Smooth muscle cell (in vitro differentiated cells): Measurements from ENCODE around the gene PROC. TPM values are rescaled to one million over a fixed set of nuclear protein-coding genes. Genes with fewer than 3 reads are reported as not detected.

Source experiments
- DNase-seq: peaks from one replicate; lab custom pipeline; 2025; ENCODE audit not compliant: unreplicated experiment; lab: John Stamatoyannopoulos, UW
- H2AFZ ChIP-seq: fragments of 200-600 bp; sonication (generic); 2 replicates; pipeline ENCODE4 v1.6.0; 2016; ENCODE audit warnings: antibody characterized with exemption, low read depth, mild to moderate bottlenecking
- H3F3A ChIP-seq: fragments of 200-600 bp; sonication (generic); 2 replicates; pipeline ENCODE4 v1.6.0; 2017; ENCODE audit warnings: antibody characterized with exemption, low read depth
- H3K27ac ChIP-seq: fragments of 200-600 bp; sonication (generic); 2 replicates; pipeline ENCODE4 v1.5.1; 2016; ENCODE audit warnings: low read depth, mild to moderate bottlenecking
- H3K27me3 ChIP-seq: fragments of 200-600 bp; sonication (generic); 2 replicates; pipeline ENCODE4 v1.6.1; 2016; ENCODE audit warnings: low read depth, mild to moderate bottlenecking
- H3K36me3 ChIP-seq: fragments of 200-600 bp; sonication (generic); 2 replicates; pipeline ENCODE4 v1.5.1; 2016; ENCODE audit warnings: low read depth
- H3K4me1 ChIP-seq: fragments of 200-600 bp; sonication (generic); 2 replicates; pipeline ENCODE4 v1.5.1; 2016; ENCODE audit warnings: low read depth
- H3K4me2 ChIP-seq: fragments of 200-600 bp; sonication (generic); 2 replicates; pipeline ENCODE4 v1.6.0; 2016; ENCODE audit warnings: mild to moderate bottlenecking
- H3K4me3 ChIP-seq: fragments of 200-600 bp; sonication (generic); 2 replicates; pipeline ENCODE4 v1.5.1; 2016; ENCODE audit warnings: mild to moderate bottlenecking
- H3K79me2 ChIP-seq: fragments of 200-600 bp; sonication (generic); 2 replicates; pipeline ENCODE4 v1.6.0; 2016; ENCODE audit warnings: low read depth, mild to moderate bottlenecking
- H3K9ac ChIP-seq: fragments of 200-600 bp; sonication (generic); 2 replicates; pipeline ENCODE4 v1.6.0; 2016; ENCODE audit warnings: low read depth
- H3K9me3 ChIP-seq: fragments of 200-600 bp; sonication (generic); replicated peaks from 2 replicates; pipeline ENCODE4 v1.5.1; 2016; ENCODE audit warnings: low read depth
- H4K20me1 ChIP-seq: fragments of 200-600 bp; sonication (generic); 2 replicates; pipeline ENCODE4 v1.6.0; 2016; ENCODE audit warnings: low read depth
- CTCF ChIP-seq: fragments of 200-600 bp; sonication (generic); IDR thresholded peaks from 2 replicates; pipeline ENCODE4 v1.5.1; 2017; ENCODE audit warnings: borderline replicate concordance, mild to moderate bottlenecking, antibody characterized with exemption; ENCODE audit not compliant: insufficient read depth, poor library complexity, severe bottlenecking
- WGBS: methylation state at CpG from one replicate; pipeline ENCODE4 v1.1.7; 2016; ENCODE audit warnings: low lambda C conversion rate; 5-methylcytosine and 5-hydroxymethylcytosine counted together
- polyA plus RNA-seq: library from polyadenylated mRNA; unstranded; fragments of >200 nt; fragmentation: Nextera tagmentation; extraction: Ambion mirVana; gene quantifications from 2 replicates; pipeline ENCODE4 v1.2.1, GENCODE V29; 2016
- total RNA-seq: library from RNA; depleted of rRNA; stranded (reverse); fragments of >200 nt; gene quantifications from 2 replicates; pipeline ENCODE4 v1.2.3, GENCODE V29; 2014

The PROC gene
- total and polyA plus RNA-seq, 2 experiments from 2014 or later = 0.85 to 1.1 TPM

- H3F3A ChIP-seq = no peaks in the 10 kb centered on the region
- no peak overlapping the region for H3K9ac ChIP-seq
- H3K4me1 ChIP-seq = no peaks in the 10 kb centered on the region
- 88% methylated on average over 5 of the region's 5 CpGs for WGBS
- no peaks in the 10 kb centered on the region for H3K36me3 ChIP-seq
- H3K9me3 ChIP-seq = no peaks in the 10 kb centered on the region
- no peak for DNase-seq
- H3K4me3 ChIP-seq = no peak overlapping the region
- TF ChIP-seq CTCF = no peak
- H3K27ac ChIP-seq = no peak overlapping the region
- peaks cover 64% of the 10 kb centered on the region for H4K20me1 ChIP-seq
- H3K4me2 ChIP-seq = no peak overlapping the region
- H3K79me2 ChIP-seq = peaks cover 100% of the 10 kb centered on the region
- H3K27me3 ChIP-seq = no peaks in the 10 kb centered on the region
- no peak overlapping the region for H2AFZ ChIP-seq
These were observed 44.7 kb upstream of the PROC start for GRCh38 chr2:127373362-127374083.

- Histone ChIP-seq H3K27me3 (no peaks in the 10 kb centered on the region), H3K36me3 (no peaks in the 10 kb centered on the region), H3K4me3 (no peak overlapping the region), H3K9ac (no peak overlapping the region), H3K27ac (no peak overlapping the region), H3K79me2 (peaks cover 100% of the 10 kb centered on the region), H3F3A (no peaks in the 10 kb centered on the region), H2AFZ (no peak overlapping the region), H4K20me1 (peaks cover 71% of the 10 kb centered on the region), H3K9me3 (no peaks in the 10 kb centered on the region), H3K4me2 (no peak overlapping the region), H3K4me1 (no peaks in the 10 kb centered on the region)
- no peak for DNase-seq
- WGBS = 94% methylated on average over 8 of the region's 8 CpGs
- no peak for TF ChIP-seq CTCF
These were observed 42.0 kb upstream of the PROC start for GRCh38 chr2:127376257-127376656.

GRCh38 chr2:127377262-127377661, 41.0 kb upstream of the PROC start:
- no peaks in the 10 kb centered on the region for H3K4me1 ChIP-seq
- no peak overlapping the region for H3K4me3 ChIP-seq
- no peaks in the 10 kb centered on the region for H3K27me3 ChIP-seq
- no peak for DNase-seq
- H3K27ac ChIP-seq = no peak overlapping the region
- H3K4me2 ChIP-seq = no peak overlapping the region
- H3K79me2 ChIP-seq = peaks cover 100% of the 10 kb centered on the region
- H2AFZ ChIP-seq = no peak overlapping the region
- H3K9me3 ChIP-seq = no peaks in the 10 kb centered on the region
- TF ChIP-seq CTCF = no peak
- H3K36me3 ChIP-seq = no peaks in the 10 kb centered on the region
- H3K9ac ChIP-seq = no peak overlapping the region
- H3F3A ChIP-seq = no peaks in the 10 kb centered on the region
- 94% methylated on average over 1 of the region's 1 CpG for WGBS
- H4K20me1 ChIP-seq = peaks cover 81% of the 10 kb centered on the region

GRCh38 chr2:127378720-127379119, 39.5 kb upstream of the PROC start:
- no peaks in the 10 kb centered on the region for H3F3A ChIP-seq

More at GRCh38 chr2:127378720-127379119, 39.5 kb upstream of the PROC start:
- Histone ChIP-seq H2AFZ (no peak overlapping the region), H3K4me2 (no peak overlapping the region), H3K9ac (no peak overlapping the region), H3K36me3 (no peaks in the 10 kb centered on the region), H3K79me2 (peaks cover 100% of the 10 kb centered on the region), H3K27ac (no peak overlapping the region), H3K9me3 (no peaks in the 10 kb centered on the region), H4K20me1 (peaks cover 90% of the 10 kb centered on the region), H3K4me1 (no peaks in the 10 kb centered on the region), H3K4me3 (no peak overlapping the region), H3K27me3 (no peaks in the 10 kb centered on the region)
- TF ChIP-seq CTCF = no peak
- WGBS = 69% methylated on average over 6 of the region's 6 CpGs
- DNase-seq = no peak
